EL (cell line): ENCODE measurements around the gene SLC13A5.
A peak's percentile ranks its signal among the peaks of the same experiment; 100 is the strongest.
"Not testable (repeated sequence)": the region's sequence is repeated elsewhere in the genome, so short reads cannot be mapped to it uniquely, and the experiment has no call there.

ENCODE experiments used
- DNase-seq: peaks from one replicate; pipeline ENCODE4 v3.0.0-alpha.2; 2016

The SLC13A5 gene

DNA sequence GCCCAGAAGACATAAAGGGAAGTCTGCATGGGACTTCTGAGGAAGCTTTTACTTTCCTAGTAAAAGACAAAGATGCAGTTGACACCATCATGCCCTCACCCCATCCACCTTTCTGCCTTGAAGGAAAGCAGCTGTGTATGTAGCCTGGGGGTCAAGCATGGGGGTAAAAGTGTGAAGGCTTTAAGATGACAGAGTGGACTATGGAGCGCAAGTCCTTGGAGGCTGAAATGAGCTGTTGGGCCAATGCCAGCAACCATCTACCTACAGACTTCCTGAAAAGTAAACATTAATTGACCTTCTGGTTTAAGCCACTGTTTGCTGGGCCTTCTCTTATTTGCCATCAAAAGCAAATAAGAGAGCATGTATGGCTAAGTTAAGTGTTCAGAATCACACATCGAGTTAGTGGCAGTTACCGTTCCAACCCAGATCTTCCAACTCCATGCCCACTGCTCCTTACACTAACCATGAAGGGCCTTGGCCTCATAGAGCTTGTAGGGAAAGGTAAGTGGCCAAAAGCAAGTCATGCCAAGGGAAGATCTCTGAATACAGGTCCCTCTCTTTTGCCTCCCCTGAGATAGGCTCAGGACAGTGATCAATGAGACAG lies 30.0 kb downstream of the SLC13A5 start:
- no peak for DNase-seq

DNA sequence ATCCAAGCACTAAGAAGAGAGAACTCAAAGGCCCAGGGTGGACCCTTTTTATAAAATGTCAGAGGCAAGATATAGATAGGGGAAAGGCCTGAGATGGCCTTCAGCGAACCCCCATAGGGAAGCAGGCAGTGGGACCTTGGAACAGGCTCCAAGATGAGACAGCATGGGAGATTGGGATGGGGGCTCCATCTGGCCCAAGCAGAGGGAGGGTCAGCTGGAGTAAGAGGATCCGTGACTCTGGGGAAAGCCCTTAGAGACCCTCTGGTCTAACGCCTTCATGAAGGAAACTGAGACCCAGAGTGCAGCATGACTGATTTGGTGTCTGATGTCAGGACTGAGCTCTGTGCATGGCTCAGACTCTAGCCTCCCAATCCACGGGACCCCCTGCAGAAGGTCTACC lies 30.8 kb downstream of the SLC13A5 start:
- DNase-seq = no peak

DNA sequence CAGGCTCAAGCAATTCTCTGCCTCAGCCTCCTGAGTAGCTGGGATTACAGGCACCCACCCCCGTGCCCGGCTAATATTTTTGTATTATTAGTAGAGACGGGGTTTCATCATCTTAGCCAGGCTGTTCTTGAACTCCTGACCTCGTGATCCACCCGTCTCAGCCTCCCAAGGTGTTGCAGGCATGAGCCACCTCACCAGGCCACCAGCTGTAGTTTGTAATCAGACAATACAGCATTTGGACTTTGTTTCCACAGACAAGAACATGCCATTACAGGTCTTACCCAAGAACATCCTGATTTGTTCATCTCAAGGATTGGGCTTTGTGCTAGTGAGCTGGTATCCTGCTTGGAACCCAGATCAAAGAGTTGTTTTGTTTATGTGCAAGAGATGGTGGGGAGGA lies 31.5 kb downstream of the SLC13A5 start:
- no peak for DNase-seq

DNA sequence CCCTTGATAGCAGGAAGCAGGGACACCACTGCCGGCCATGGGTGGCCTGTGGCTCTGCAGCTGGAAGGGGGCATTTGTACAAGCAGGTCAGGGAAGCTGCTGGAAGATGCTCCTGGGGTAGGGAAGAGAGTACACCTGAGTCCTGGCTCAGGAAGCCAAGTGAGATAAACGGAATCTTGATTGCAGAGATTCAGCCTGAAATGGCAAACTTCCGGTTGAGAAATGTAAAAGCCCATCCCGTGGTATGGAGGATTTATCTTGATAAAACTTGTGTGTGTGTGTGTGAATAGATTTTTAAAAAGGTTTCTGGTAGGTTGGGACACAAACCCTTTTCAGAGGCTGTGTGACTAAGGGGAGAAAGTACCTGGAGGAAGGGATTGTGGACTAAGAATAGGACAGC lies 32.0 kb downstream of the SLC13A5 start:
- DNase-seq = no peak

GRCh38 chr17:6679241-6679640 lies 33.9 kb downstream of the SLC13A5 start:
- DNase-seq = no peak

GRCh38 chr17:6677946-6678345 lies 35.2 kb downstream of the SLC13A5 start:
- DNase-seq = no peak

- DNase-seq = peak; percentile 54
These were observed 35.9 kb downstream of the SLC13A5 start for GRCh38 chr17:6677158-6677831.

DNA sequence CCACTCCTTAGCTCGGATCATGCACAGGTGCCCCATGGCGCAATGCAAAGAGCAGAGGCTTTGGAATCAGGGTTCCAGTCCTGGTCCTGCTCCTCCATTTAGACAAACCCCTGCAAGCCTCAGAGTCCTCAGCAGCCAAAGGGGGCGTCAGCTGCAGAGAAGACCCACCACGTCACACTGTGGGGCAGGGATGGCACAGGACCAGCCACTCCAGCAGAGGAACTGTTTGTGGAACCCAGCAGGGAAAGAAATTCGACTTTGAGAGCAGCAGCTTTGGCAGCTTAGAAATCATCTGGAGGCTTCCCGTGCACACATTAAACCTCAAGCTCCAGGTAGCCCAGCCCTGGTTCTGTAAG lies 36.4 kb downstream of the SLC13A5 start:
- DNase-seq = no peak

DNA sequence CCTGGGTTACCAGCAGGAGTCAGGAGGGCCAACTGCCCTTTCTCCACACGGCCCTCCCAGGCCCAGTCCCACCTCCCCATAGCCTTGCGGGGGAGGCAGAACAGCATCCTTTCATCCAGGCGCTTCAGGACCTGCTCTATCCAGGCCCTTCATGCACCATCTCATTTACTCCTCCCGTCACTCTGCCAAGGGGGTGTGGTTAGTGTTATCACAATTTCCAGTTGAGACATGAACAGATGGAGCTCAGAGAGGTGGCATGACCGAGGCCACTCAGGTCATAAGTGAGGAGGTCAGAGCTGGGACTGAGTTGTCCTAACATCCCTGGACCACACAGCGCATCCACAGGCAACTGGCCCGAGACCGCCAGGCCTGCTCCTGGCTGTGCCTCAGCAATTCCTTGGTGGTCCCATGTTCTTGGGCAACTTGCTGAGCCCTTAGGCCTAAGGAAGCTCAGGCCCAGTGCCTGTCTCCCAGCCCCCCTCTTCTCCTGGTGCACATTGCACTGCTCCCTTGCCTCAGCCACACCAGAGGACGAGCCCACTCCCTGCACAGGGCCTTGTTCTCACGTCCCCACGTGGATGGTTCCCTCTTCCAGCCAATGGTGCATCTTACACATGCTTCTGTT lies 37.9 kb downstream of the SLC13A5 start:
- DNase-seq = no peak

GRCh38 chr17:6674586-6674985 lies 38.6 kb downstream of the SLC13A5 start:
- DNase-seq = no peak

DNA sequence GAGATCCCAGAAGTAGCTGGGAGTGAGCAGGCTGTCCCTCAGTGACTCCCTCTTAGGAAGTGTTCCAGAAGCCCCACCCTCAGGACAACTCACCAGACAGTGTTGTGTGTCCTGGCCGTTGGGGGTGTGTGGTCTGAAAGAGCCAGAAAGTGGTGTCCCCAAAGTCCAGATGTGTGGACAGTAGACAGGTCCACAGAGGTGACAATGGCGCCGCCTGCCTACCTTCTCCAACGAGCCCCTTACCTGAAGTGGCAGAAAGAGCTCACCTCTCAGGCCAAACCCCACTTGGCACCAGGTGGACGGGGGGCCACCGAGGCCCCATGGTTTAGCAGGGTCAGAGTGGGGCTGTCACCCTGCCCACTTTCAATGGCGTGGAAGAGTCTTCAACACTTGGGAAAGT lies 41.7 kb downstream of the SLC13A5 start:
- no peak for DNase-seq

DNA sequence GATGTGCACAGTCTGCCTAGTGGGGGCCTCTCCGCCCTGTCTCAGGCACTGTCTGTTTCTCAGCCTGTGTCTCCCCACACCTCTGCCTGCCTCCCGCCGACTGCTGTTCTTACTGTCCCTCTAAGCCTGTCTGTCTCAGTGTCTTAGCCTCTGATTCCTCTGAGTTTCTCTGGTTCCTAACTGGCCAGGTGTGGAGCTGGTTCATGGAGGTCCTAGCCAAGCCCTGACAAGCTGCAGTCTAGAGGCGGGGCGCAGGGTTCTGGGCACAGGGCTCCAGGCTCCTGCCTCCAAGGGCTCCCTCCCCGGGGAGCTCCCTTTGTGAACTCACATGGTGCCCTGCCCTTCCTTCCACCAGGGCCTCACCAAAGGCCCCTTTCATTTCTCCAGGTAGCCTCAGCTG lies 42.2 kb downstream of the SLC13A5 start:
- DNase-seq = no peak

DNA sequence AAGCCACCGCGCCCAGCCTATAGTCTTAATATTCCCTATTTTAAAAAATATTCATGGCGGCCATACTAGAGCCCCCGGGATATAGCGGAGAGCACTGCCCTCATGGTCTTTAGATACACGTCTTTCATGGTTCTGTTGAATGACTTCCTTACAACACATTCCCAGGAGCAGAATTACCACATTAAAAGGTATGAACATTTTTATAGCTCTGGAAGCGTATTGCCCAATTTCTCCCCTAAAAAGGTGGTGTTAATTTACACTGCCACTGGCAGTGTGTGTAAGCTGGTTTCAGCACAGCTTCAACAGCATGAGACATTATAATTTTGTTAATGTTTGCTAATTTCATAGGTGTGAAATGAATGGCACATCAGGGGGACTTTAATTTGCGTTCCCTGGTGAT lies 42.6 kb downstream of the SLC13A5 start:
- DNase-seq = no peak

- DNase-seq = no peak
These were observed 43.5 kb downstream of the SLC13A5 start for GRCh38 chr17:6669479-6670212.

- no peak for DNase-seq
These were observed 44.3 kb downstream of the SLC13A5 start for GRCh38 chr17:6668727-6669425.

DNA sequence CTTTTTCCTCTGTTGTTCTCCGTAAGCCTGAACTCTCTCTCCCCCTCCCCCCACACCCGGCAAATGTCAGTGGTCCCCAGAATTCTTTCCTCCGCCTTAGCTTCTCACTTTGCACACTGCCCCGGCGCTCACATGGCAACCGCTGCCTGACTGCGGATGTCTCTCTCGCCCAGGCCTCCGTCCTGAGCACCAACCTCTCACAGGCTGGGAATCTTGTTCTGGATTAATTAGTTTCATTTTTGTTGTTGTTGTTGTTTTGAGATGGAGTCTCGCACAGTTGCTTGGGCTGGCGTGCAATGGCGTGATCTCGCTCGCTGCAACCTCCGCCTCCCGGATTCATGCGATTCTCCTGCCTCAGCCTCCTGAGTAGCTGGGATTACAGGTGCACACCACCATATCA lies 45.0 kb downstream of the SLC13A5 start:
- DNase-seq = no peak

- no peak for DNase-seq
These were observed 45.7 kb downstream of the SLC13A5 start for GRCh38 chr17:6667516-6667915.

DNA sequence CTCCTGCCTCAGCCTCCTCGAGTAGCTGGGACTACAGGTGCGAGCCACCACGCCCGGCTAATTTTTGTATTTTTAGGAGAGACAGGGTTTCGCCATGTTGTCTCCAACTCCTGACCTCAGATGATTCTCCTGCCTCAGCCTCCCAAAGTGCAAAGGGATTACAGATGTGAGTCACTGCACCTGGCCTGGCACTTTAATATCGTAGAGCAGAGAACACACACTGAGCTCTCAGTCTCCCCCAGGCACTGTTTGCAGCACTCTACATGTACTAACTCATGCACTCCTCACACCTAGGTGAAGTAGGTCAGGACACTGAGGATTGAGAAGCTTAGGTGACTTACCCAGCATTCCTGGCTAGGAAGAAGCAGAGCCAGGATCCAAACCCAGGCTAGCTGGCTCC lies 46.6 kb downstream of the SLC13A5 start:
- no peak for DNase-seq

DNA sequence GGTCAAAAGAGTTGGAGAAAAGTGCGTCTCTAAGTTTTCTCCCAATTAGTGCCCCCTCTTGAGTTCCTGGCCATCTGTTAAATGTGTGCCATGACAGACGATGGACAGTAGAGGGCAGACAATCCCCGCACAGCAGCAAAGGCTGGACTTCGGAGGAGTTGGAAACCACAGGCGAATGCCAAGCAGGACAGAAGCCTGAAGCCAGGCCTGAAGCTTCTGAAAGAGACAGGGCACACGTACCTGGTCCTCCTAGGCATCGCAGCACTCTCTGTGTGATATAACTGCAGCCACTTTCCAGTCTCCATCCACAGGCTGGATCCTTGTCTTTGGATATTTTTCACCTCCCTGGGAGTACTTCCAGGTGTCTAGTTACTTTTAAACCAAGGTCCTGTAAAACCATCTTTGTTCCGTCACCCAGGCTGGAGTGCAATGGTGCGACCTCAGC lies 47.1 kb downstream of the SLC13A5 start:
- peak; percentile 81 for DNase-seq

GRCh38 chr17:6663200-6663599 lies 50.0 kb downstream of the SLC13A5 start:
- not testable (repeated sequence) for DNase-seq

DNA sequence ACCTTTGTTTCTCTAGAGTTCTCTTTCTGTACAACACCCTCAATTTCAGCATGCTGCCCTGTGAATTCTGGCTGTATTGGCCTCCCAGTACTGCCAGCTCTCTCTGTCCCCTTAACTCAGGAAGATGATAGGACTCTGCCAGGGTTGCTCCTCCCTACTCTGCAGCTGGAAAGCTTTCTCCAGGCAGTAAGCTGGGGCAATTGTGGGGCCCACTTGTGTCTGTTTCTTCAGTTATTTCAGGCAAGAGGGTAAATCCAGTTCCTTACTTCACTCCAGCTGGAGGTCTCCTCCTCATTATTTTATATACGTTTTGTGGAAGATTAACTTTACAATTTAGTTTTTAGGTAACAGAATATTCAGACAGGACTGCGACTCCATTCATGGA lies 51.7 kb downstream of the SLC13A5 start:
- DNase-seq = no peak

- DNase-seq = no peak
These were observed 52.2 kb downstream of the SLC13A5 start for GRCh38 chr17:6660805-6661463.

- DNase-seq = no peak
These were observed 53.1 kb downstream of the SLC13A5 start for GRCh38 chr17:6660101-6660500.
